Stimulated activated CD4-positive, alpha-beta T cell treated with anti-CD3 and anti-CD28 coated beads, Interleukin-12 subunit alpha, Interleukin-12 subunit beta, amount 100 ng/mL, for 24 hours (primary cell): ENCODE measurements around the gene ITPR3.
A peak's percentile ranks its signal among the peaks of the same experiment; 100 is the strongest.

Experiments used
- DNase-seq, 2 experiments: peaks; one replicate each; pipeline ENCODE4 v3.0.0-alpha.2; 2020; ENCODE audit warnings: low read depth in 2 of 2

The ITPR3 gene

GRCh38 chr6:33686981-33687975 is 66.2 kb downstream of the ITPR3 start:
- DNase-seq: no peak

DNA sequence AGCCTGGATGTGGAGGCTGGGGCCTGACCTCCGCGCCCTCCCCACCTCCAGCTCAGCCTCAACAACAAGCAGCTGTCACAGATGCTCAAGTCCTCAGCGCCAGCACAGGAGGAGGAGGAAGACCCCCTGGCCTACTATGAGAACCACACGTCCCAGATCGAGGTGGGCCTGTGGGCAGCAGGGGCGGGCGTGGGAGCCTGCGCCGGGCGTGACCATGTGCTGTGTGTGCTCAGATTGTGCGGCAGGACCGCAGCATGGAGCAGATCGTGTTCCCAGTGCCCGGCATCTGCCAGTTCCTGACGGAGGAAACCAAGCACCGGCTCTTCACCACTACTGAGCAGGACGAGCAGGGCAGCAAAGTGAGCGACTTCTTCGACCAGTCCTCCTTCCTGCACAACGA is 66.9 kb downstream of the ITPR3 start:
- no peak for DNase-seq

- DNase-seq: no peak
Measured at GRCh38 chr6:33688451-33689147, 67.5 kb downstream of the ITPR3 start.

DNA sequence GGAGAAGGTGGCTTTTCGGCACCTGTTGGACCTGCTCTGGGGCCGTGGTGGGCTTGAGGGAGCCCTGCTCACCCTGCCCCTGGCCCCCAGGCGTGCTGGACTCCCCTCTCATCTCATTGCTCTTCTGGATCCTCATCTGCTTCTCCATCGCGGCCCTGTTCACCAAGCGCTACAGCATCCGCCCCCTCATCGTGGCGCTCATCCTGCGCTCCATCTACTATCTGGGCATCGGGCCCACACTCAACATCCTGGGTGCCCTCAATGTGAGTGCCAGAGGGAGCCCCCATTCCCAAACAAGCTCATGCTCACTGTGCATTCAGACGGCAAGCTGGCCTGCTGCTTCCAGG is 68.0 kb downstream of the ITPR3 start:
- DNase-seq: no peak

GRCh38 chr6:33689879-33690278 is 68.8 kb downstream of the ITPR3 start:
- DNase-seq: no peak

DNA sequence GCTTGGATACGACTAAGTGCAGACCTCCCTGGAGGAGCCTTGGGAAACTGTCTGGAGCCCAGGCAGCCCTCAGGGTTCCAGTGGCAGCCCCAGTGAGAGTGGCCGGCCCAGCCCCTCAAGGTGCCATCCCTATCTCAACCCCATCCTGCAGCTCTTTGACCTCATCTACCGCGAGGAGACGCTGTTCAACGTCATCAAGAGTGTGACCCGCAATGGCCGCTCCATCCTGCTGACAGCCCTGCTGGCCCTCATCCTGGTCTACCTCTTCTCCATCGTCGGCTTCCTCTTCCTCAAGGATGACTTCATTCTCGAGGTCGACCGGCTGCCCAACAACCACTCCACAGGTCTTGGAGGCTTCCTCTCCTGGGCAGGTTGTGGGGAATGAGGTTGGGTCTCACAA is 69.6 kb downstream of the ITPR3 start:
- no peak for DNase-seq

- no peak for DNase-seq
Measured at GRCh38 chr6:33691456-33692077, 70.4 kb downstream of the ITPR3 start.

DNA sequence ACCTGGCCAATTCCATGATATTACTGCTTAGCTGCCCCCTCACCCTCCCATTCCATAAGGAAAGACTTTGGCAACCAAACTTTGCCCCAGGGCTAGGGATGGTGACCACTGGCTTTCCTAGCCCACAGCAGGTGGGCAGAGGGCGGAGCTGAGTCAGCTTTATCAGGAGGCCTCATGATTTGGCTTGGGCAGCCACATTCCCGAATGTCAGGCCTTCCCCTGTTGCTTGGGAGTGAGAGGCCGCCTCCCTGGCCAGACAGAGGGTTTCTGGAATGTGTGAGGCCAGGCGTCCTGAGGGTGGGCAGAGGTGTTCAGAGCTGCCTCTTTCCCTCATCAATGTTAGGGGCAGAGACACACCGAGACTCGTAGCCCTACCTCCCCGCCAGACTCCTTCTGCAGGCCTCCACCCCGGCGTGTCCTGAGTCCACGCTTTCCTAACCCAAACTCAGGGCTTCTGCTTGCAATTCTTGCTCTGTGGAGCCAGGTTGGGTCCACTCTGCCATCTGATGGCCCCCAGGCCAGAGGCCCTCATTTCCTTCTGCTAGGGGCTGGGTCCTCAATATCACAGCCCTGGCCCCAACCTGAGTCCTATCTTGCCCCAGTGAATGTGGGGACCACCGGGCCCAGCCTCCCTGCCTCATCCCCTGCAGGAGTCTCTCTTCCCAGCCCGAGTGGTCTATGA is 71.1 kb downstream of the ITPR3 start:
- DNase-seq: no peak

DNA sequence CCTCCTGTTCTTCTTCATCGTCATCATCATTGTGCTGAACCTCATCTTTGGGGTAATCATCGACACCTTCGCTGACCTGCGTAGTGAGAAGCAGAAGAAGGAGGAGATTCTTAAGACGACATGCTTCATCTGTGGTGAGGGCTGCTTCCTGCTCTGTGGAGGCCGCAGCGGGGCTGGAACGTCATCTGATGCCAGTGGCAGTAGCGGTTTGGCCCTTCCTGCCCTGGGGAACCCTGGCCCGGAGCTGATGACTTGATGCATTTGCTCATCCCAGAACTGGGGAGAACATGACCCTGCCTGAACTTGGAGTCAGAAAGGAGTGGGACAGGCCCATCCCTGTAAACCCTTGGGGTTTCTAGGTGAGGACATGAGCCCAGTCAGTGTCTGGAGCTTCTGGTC is 71.6 kb downstream of the ITPR3 start:
- DNase-seq: peak in 1 of 2 experiments; percentile 55

DNA sequence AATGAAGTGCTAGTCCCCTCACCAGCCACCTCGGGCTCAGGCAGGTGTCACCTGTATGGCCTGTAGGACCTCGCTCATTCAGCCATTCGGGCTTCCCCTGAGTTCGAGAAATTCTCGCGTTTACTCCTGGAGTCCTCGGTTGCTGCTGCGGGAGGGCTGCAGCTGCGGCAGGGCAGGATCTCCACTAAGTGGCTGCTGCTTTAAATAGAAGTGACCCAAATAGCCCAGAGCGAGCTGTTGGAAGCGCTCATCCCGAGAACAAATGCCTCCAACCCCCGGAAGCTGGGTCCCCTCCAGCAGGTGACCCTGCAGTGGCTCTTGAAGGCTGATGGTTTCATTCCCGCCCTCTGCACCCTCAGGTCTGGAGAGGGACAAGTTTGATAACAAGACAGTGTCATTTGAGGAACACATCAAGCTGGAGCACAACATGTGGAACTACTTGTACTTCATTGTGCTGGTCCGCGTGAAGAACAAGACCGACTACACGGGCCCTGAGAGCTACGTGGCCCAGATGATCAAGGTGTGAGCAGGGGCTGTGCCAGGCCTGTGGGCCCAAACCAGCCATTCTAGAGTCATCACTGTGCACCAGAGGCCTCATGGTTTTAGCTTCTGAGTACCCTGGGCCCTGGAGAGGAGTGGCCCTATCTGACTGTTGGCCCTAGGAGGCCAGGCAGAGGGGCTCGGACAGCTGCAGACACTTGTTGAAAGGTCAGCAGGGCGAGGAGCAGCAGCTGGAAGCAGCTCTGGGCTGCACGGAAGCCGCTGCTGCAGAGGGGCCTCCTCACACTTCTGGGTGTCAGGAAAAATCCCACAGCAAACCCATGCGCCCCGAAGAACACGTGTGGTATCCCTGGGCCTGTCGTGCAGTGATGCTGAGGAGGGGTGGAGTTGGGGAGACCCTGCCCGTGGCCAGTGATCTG is 72.3 kb downstream of the ITPR3 start:
- no peak for DNase-seq

GRCh38 chr6:33694401-33694931 is 73.3 kb downstream of the ITPR3 start:
- peak; percentile 59 to 75 for DNase-seq

- DNase-seq: no peak
Measured at GRCh38 chr6:33694977-33695376, 73.9 kb downstream of the ITPR3 start.

- no peak for DNase-seq
Measured at GRCh38 chr6:33695451-33695887, 74.3 kb downstream of the ITPR3 start.

- DNase-seq: no peak
Measured at GRCh38 chr6:33696076-33696475, 75.0 kb downstream of the ITPR3 start.

GRCh38 chr6:33696548-33697518 is 75.7 kb downstream of the ITPR3 start:
- no peak for DNase-seq

DNA sequence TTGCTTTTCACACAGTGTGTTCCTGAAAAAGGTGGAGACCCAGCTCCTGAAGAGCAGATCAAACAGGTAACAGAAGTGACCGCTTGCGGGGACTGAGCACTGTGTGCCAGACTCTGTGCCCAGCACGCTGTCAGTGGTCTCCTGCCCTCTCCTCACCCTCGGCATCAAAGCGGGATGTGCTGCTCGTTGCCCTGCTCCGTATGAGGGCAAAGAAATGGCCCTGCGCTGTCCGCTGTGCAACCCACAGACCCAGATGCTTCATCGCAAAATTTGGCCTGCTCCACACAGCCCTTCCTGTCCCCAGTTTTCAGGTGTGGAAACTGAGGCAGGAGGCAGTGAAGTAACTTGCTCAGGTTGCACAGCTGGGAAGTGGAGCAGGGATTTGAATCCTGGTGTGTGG is 76.7 kb downstream of the ITPR3 start:
- no peak for DNase-seq

DNA sequence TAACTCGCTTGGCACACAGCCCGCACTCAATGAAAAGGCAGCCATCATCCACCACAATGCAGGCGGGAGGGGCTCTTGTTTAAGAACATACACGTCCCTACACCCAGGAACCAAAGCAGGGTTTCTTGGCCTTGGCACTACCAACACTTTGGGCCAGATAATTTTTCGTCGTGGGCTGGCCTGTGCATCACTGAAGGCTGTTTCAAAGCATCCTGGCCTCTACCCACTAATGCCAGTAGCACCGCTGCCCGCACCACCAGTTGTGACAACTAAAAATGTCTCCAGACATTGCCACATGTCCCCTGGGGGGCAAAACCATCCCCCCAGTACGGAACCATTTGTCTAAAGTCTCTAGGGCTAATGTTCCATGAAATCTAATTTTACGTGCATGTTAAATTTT is 77.4 kb downstream of the ITPR3 start:
- DNase-seq: no peak

DNA sequence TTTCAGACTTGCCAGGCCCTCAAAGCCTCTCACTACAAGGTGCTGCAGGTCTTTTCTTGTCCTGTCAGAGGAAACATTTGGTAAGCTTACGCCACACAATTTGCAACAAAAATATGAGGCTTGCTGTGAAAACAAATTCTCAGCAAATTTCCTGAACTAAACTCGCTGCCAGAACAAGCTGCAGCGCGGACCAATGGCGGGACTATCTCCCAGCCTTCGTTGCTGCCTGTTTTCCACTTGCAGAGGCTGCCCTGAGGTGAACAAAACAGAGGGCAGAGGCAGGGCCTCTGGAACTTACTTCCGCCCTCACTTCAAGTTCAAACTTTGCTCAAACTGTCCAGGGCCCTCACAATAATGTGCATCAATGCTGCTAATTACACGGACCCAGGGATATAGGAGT is 78.0 kb downstream of the ITPR3 start:
- no peak for DNase-seq

GRCh38 chr6:33699739-33700138 is 78.6 kb downstream of the ITPR3 start:
- DNase-seq: no peak
